Endothelial cell of umbilical vein (primary cell): ENCODE results near the gene FMNL3. TPM values are rescaled to one million over a fixed set of nuclear protein-coding genes. Genes with fewer than 3 reads are reported as not detected.

Source experiments
- BruUV-seq: library from RNA; stranded (reverse); fragments of 400-500 nt; replicated peaks from 2 replicates; lab custom pipeline; 2021; lab: Mats Ljungman, UMichigan
- CTCF ChIA-PET: fragments of 300-600, 350-600 bp; sonication (Branson Sonifier 250); formaldehyde crosslinking; loops from one replicate; lab custom pipeline; 2021; ENCODE audit warnings: antibody characterized with exemption, inconsistent platforms; lab: Charles Lee
- POLR2A ChIA-PET: fragments of 300-600, 350-600 bp; sonication (Branson Sonifier 250); formaldehyde crosslinking; loops from one replicate; lab custom pipeline; 2021; ENCODE audit warnings: antibody characterized with exemption, inconsistent platforms; lab: Charles Lee
- DNase-seq: peaks from one replicate; pipeline ENCODE4 v3.0.0-alpha.2; 2011; ENCODE audit warnings: low read depth, low spot score
- FAIRE-seq: peaks from 2 replicates; lab custom pipeline; 2011; peaks lifted over from hg19 to GRCh38; lab: Jason Lieb, UNC
- H2AFZ ChIP-seq: 2 replicates; pipeline ENCODE4 v1.6.0; 2012; ENCODE audit warnings: low read depth, low read length, control low read depth, inconsistent platforms
- H3K27ac ChIP-seq: 2 replicates; pipeline ENCODE4 v1.5.1; 2011; ENCODE audit warnings: low read depth, mild to moderate bottlenecking, control low read depth, low read length, moderate library complexity; ENCODE audit not compliant: insufficient read depth
- H3K27me3 ChIP-seq, 2 experiments: 2 replicates each; pipeline versions ENCODE4 v1.6.0 to v1.6.1; 2011; ENCODE audit warnings: low read length in 2 of 2, mixed read lengths in 1 of 2; ENCODE audit not compliant: control insufficient read depth in 2 of 2, insufficient read depth in 2 of 2
- H3K36me3 ChIP-seq, 2 experiments: 2 replicates in 1 of 2; 3 replicates in 1 of 2; pipeline ENCODE4 v1.5.1; 2011; ENCODE audit warnings: low read length in 2 of 2, mild to moderate bottlenecking in 1 of 2, moderate library complexity in 1 of 2; ENCODE audit not compliant: control insufficient read depth in 2 of 2, insufficient read depth in 2 of 2; ENCODE audit errors: extremely low read depth in 1 of 2
- H3K4me1 ChIP-seq: 3 replicates; pipeline ENCODE4 v1.5.1; 2011; ENCODE audit warnings: mild to moderate bottlenecking, low read length; ENCODE audit not compliant: control insufficient read depth, insufficient read depth; ENCODE audit errors: extremely low read depth
- H3K4me2 ChIP-seq: 2 replicates; pipeline ENCODE4 v1.6.1; 2011; ENCODE audit warnings: low read length, control low read depth, mixed read lengths; ENCODE audit not compliant: insufficient read depth
- H3K4me3 ChIP-seq, 3 experiments: fragments of 200-600 bp in 1 of 3; sonication (generic), shearing (Covaris generic) in 1 of 3; replicated peaks in 1 of 3; 2 replicates each; pipeline ENCODE4 v1.5.1; 2011 to 2016; ENCODE audit warnings: control low read depth in 3 of 3, low read length in 3 of 3, mild to moderate bottlenecking in 2 of 3, inconsistent platforms in 1 of 3, low read depth in 1 of 3, moderate library complexity in 1 of 3; ENCODE audit not compliant: insufficient read depth in 1 of 3
- H3K79me2 ChIP-seq: 2 replicates; pipeline ENCODE4 v1.6.0; 2012; ENCODE audit warnings: low read length, inconsistent platforms; ENCODE audit not compliant: control insufficient read depth, insufficient read depth
- H3K9ac ChIP-seq: replicated peaks from 2 replicates; pipeline ENCODE3; 2011; ENCODE audit warnings: low read length, control low read depth; ENCODE audit not compliant: insufficient read depth; ENCODE audit errors: extremely low read depth
- H3K9me1 ChIP-seq: replicated peaks from 3 replicates; pipeline ENCODE4 v1.6.0; 2011; ENCODE audit warnings: mild to moderate bottlenecking, low read length; ENCODE audit not compliant: control insufficient read depth, insufficient read depth; ENCODE audit errors: extremely low read depth
- H3K9me3 ChIP-seq: replicated peaks from 2 replicates; pipeline ENCODE4 v1.5.1; 2012; ENCODE audit warnings: low read length, inconsistent platforms; ENCODE audit not compliant: control insufficient read depth, insufficient read depth
- H4K20me1 ChIP-seq: replicated peaks from 2 replicates; pipeline ENCODE3; 2011; ENCODE audit warnings: mild to moderate bottlenecking, low read length; ENCODE audit not compliant: control insufficient read depth, insufficient read depth; ENCODE audit errors: extremely low read depth
- CTCF ChIP-seq, 2 donors: IDR thresholded peaks; 1 replicate in 1 of 2; 2 replicates in 1 of 2; pipeline ENCODE4 v1.5.1; 2011; ENCODE audit warnings: low read length in 2 of 2, mild to moderate bottlenecking in 2 of 2, moderate library complexity in 2 of 2, control low read depth in 1 of 2, inconsistent platforms in 1 of 2, low read depth in 1 of 2; ENCODE audit not compliant: insufficient read depth in 1 of 2; ENCODE audit errors: extremely low read depth in 1 of 2
- EZH2 ChIP-seq: IDR thresholded peaks from 2 replicates; pipeline ENCODE4 v1.6.1; 2012; ENCODE audit warnings: borderline replicate concordance, low read depth, mild to moderate bottlenecking, moderate library complexity, low read length, inconsistent platforms; ENCODE audit not compliant: severe bottlenecking
- FOS ChIP-seq: IDR thresholded peaks from 2 replicates; pipeline ENCODE4 v1.6.1; 2011; ENCODE audit warnings: mild to moderate bottlenecking, low read length, moderate library complexity, borderline replicate concordance; ENCODE audit not compliant: insufficient read depth
- GATA2 ChIP-seq: IDR thresholded peaks from 2 replicates; pipeline ENCODE4 v1.7.0; 2011; ENCODE audit warnings: low read depth, mild to moderate bottlenecking, moderate library complexity, mixed read lengths, low read length; ENCODE audit not compliant: insufficient read length, insufficient read depth
- JUN ChIP-seq: IDR thresholded peaks from 2 replicates; pipeline ENCODE4 v1.6.1; 2011; ENCODE audit warnings: borderline replicate concordance, low read depth; ENCODE audit not compliant: insufficient read length, insufficient read depth
- MAX ChIP-seq: IDR thresholded peaks from 2 replicates; pipeline ENCODE4 v1.6.1; 2011; ENCODE audit not compliant: insufficient read depth, insufficient read length
- MYC ChIP-seq: IDR thresholded peaks from one replicate; pipeline ENCODE4 v1.6.1; 2011; ENCODE audit warnings: mild to moderate bottlenecking, low read depth, low read length
- POLR2A ChIP-seq: IDR thresholded peaks from 2 replicates; pipeline ENCODE4 v1.6.1; 2012; ENCODE audit warnings: low read depth, mild to moderate bottlenecking, control low read depth, low read length
- POLR2AphosphoS5 ChIP-seq: IDR thresholded peaks from 2 replicates; pipeline ENCODE4 v1.6.1; 2012; ENCODE audit warnings: low read depth, mild to moderate bottlenecking, control low read depth, low read length, moderate library complexity; ENCODE audit not compliant: insufficient read depth
- dilution Hi-C: fragments of 300-500 bp; cut with MboI; formaldehyde crosslinking; loops from one replicate; pipeline ENCODE4 v1.15.0; 2019; ENCODE audit warnings: low sequenced_read_pairs; ENCODE audit not compliant: extremely low pct_ligation_motif_present
- intact Hi-C: fragments of 100-400 bp; cut with micrococcal nuclease; formaldehyde crosslinking; loops from one replicate; pipeline ENCODE4 v1.10.0; 2022
- polyA plus RNA-seq, 4 experiments: library from polyadenylated mRNA; depleted of rRNA in 3 of 4; stranded (reverse) in 3 of 4; unstranded in 1 of 4; fragments of >200 nt; gene quantifications; 2 replicates each; pipeline versions ENCODE4 v1.2.1 to v1.2.3, GENCODE V29; 2011 to 2012; ENCODE audit warnings: missing spikeins in 1 of 4
- total RNA-seq: library from RNA; stranded (reverse); gene quantifications from 2 replicates; pipeline ENCODE4 v1.2.3, GENCODE V29; 2021

FMNL3 gene
- total and polyA plus RNA-seq, 2 donors (not counting 3 experiments of a cell fraction or from before 2014, with no cell fraction given), result 35.1 to 93.3 TPM

- TF ChIP-seq MYC (no peak), JUN (no peak), POLR2A (peak; percentile 28)
- FAIRE-seq (peak; percentile 63), DNase-seq (peak; percentile 89)
- Histone ChIP-seq H3K9me3 (no peaks in the 10 kb centered on the region), H3K4me3 (no peak overlapping the region), H3K9ac (peak overlapping the region; percentile 65), H3K79me2 (peaks cover 20% of the 10 kb centered on the region), H4K20me1 (no peaks in the 10 kb centered on the region), H3K4me2 (no peak overlapping the region), H2AFZ (no peak overlapping the region), H3K9me1 (no peaks in the 10 kb centered on the region), H3K36me3 (peaks cover 9 to 11% of the 10 kb centered on the region in 2 experiments), H3K27ac (peak overlapping the region; percentile 100), H3K4me1 (peaks cover 48% of the 10 kb centered on the region), H3K27me3 (no peaks in the 10 kb centered on the region)
- intact Hi-C loops (no loop called here), dilution Hi-C loops (no loop called here)
- BruUV-seq, result no TSS peak
- POLR2A ChIA-PET, result interaction anchor here (0.6 to 1.1 kb wide), 2 partner anchors 9 to 99 kb away, joined by 3 to 8 read pairs; no protein-coding TSS in a partner anchor
- CTCF ChIA-PET, result interaction anchor here (0.8 to 4.1 kb wide), 8 partner anchors 9 to 41 kb away, joined by 3 to 56 read pairs (median 8); partner anchors contain the start of gene FMNL3
Measured at GRCh38 chr12:49664591-49665239, 42.5 kb downstream of the FMNL3 start.

- ChIA-PET POLR2A (interaction anchor here (0.6 to 1.1 kb wide), 2 partner anchors 9 to 100 kb away, joined by 3 to 8 read pairs; no protein-coding TSS in a partner anchor), CTCF (interaction anchor here (1.4 to 4.1 kb wide), 6 partner anchors 10 to 41 kb away, joined by 3 to 56 read pairs (median 22); partner anchors contain the start of gene FMNL3)
- DNase-seq (no peak), FAIRE-seq (no peak)
- H3K79me2 ChIP-seq, result peaks cover 15% of the 10 kb centered on the region
- dilution Hi-C loops (no loop called here), intact Hi-C loops (no loop called here)
- H3K4me2 ChIP-seq, result no peak overlapping the region
- no peaks in the 10 kb centered on the region for H3K9me1 ChIP-seq
- peak overlapping the region; percentile 65 for H3K9ac ChIP-seq
- no peaks in the 10 kb centered on the region for H3K27me3 ChIP-seq
- TSS peak; percentile 25 for BruUV-seq
- peaks cover 9 to 14% of the 10 kb centered on the region in 2 experiments for H3K36me3 ChIP-seq
- H3K4me1 ChIP-seq, result peaks cover 48% of the 10 kb centered on the region
- H4K20me1 ChIP-seq, result no peaks in the 10 kb centered on the region
- TF ChIP-seq MYC, result no peak
- no peak for TF ChIP-seq MAX
- TF ChIP-seq POLR2AphosphoS5, result no peak
- no peak for TF ChIP-seq EZH2
- no peak for TF ChIP-seq GATA2
- no peak for TF ChIP-seq POLR2A
- TF ChIP-seq FOS, result no peak
- TF ChIP-seq JUN, result no peak
- no peak for TF ChIP-seq CTCF (IDR thresholded peaks at IDR 0.05; ENCODE audit: extremely low read depth in 1 of 2, insufficient read depth in 1 of 2, low read depth in 1 of 2, low read length in 2 of 2)
- H3K27ac ChIP-seq, result peak overlapping the region; percentile 100
- H2AFZ ChIP-seq, result no peak overlapping the region
- no peak overlapping the region for H3K4me3 ChIP-seq
- no peaks in the 10 kb centered on the region for H3K9me3 ChIP-seq
Measured at GRCh38 chr12:49664167-49664566, 43.0 kb downstream of the FMNL3 start.
